C4-2B (cell line): Measurements from ENCODE around the gene MAN2B2.

Source experiments
- CTCF ChIP-seq: fragments of 450-650 bp; conservative IDR thresholded peaks from 2 replicates; pipeline ENCODE4 v1.5.1; 2017; ENCODE audit warnings: mild to moderate bottlenecking
- ZFX ChIP-seq: fragments of 450-650 bp; IDR thresholded peaks from 2 replicates; pipeline ENCODE4 v1.6.1; 2017

- TF ChIP-seq CTCF (no peak), ZFX (no peak)
These were observed 93.4 kb downstream of the MAN2B2 start for GRCh38 chr4:6668391-6668790.
